GM18870 (cell line): ENCODE results near the gene BRIP1.
"Not testable (repeated sequence)": the region's sequence is repeated elsewhere in the genome, so short reads cannot be mapped to it uniquely, and the experiment has no call there.

Experiments used
- ATAC-seq: cut with Tn5 transposase; IDR thresholded peaks from one replicate; pipeline ENCODE4 v1.9.1; 2021; ENCODE audit warnings: moderate library complexity; ENCODE audit not compliant: unreplicated experiment

Gene BRIP1

DNA sequence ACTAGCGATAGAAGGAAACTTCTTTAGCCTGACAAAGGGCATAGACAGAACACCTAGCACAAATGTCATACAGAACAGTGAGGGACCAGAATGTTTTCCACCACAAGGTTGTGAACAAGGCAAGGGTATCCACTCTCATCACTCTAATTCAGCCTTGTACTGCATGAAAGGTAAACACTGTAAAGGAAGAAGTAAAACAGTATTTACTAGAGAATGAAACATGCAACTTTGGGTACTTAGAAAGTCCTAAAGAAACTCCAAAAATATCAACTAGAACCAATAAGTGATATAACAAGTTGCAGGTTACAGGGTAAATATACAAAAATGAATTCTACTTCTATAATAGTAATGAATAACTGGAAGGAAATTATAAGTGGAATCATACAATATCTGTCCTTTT, 32.2 kb downstream of the BRIP1 start:
- no peak for ATAC-seq

DNA sequence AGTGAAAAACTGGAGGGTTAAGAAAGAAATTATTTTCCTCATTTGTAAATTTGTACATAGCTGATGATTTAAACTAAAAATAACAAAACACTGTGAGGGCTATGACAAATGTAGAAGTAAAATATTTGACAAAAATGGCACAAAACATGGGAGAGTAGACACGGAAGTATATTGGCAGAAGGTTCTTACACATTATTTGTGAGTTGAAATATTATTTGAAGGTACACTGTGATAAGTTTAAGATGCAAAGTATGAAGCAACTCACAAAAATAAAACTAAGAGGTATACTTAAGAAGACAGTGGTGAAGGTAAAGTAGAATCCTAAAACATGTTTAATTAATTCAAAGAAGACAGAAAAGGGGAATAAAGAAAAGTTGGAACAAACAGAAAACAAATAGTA, 34.6 kb downstream of the BRIP1 start:
- no peak for ATAC-seq

- no peak for ATAC-seq
These were observed 35.5 kb downstream of the BRIP1 start for GRCh38 chr17:61827649-61828395.

- ATAC-seq = not testable (repeated sequence)
These were observed 36.5 kb downstream of the BRIP1 start for GRCh38 chr17:61826866-61827265.

DNA sequence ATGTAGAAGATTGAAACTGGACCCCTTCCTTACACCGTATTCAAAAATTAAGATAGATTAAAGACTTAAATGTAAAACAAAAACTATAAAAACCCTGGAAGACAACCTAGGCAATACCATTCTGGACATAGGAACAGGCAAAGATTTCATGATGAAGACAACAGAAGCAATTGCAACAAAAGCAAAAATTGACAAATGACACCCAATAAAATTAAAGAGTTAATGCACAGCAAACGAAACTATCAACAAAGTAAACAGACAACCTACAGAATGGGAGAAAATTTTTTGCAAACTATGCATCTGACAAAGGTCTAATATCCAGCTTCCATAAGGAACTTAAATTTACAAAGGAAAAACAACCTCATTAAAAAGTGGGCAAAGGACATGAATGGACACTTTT, 37.1 kb downstream of the BRIP1 start:
- not testable (repeated sequence) for ATAC-seq

DNA sequence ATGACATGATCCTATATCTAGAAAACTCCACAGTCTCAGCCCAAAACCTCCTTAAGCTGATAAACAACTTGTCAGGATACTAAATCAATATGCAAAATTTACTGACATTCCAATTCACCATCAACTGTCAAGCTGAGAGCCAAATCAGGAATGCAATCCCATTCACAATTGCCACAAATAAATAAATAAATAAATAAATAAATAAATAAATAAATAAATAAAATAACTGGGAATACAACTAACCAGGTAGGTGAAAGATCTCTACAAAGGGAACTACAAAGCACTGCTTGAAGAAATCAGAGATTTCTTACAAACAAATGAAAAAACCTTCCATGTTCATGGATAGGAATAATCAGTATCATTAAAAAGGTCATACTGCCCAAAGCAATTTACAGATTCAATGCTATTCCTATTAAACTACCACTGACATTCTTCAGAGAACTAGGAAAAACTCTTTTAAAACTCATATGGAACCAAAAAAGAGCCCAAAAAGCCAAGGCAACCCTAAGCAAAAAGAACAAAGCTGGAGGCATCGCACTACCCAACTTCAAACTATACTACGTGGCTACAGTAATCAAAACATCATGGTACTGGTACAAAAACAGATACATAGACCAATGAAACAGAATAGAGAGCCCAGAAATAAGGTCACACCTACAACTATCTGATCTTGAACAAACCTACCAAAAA, 37.7 kb downstream of the BRIP1 start:
- no peak for ATAC-seq

GRCh38 chr17:61822326-61823285, 40.7 kb downstream of the BRIP1 start:
- no peak for ATAC-seq

DNA sequence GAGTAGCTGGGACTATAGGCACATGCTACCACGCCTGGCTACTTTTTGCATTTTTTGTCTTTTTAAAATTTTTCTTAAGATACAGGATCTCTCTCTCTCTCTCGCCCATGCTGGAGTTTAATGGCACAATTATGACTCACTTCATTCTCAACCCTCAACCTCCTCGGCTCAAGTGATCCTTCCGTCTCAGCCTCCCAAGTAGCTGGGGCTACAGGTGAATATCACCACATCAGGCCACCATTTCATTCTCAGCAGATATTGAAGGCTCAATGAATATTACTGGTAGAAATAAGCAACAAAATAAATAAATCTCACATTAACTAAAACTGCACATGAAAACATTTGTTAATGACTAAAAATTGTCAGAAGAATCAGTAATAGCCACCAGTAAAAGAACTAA, 41.7 kb downstream of the BRIP1 start:
- no peak for ATAC-seq

DNA sequence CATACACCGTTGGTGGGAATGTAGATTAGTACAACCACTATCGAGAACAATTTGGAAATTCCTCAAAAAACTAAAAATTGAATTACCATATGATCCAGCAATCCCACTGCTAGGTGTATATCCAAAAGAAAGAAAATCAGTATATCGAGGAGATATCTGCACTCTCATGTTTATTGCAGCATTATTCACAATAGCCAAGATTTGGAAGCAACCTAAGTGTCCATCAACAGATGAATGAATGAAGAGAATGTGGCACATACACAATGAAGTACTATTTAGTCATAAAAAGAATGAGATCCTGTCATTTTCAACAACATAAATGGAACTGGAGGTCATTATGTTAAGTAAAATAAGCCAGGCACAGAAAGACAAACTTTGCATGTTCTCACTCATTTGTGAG, 44.1 kb downstream of the BRIP1 start:
- ATAC-seq = not testable (repeated sequence)

DNA sequence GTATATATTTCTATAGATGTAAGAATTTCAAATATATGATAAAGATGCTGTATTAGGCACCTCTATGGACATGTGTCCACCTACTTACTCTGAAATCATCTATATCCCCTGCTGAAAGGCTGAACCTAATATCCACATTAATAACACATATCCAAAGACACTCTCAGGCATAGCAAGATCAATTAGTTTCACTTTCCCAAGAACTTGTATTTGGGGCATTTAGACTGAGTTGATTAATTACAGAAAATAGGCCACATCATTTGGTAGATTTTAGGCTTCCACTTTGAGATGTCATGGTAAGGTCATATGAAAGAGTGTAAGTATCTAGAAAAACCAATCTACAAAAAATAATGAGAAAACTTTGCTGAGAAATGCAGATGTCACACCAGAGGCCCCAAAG, 45.1 kb downstream of the BRIP1 start:
- ATAC-seq = no peak

DNA sequence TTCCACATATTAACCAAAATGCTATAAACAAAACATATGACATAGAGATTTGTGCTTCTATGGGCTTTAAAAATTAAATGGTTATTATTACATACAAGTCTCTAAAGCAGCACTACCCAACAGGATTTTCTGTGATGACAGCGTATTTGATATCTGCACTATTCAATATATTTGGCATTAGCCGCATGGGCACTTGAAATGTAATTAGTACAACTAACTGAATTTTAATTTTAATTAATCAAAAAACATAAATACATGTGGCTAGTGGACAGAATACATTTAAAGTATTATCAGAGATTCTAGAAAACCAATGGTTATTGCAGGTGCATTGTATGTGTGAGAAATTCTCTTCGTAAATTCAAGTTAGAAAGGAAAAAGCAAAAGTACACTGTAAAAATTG, 45.9 kb downstream of the BRIP1 start:
- ATAC-seq = no peak

DNA sequence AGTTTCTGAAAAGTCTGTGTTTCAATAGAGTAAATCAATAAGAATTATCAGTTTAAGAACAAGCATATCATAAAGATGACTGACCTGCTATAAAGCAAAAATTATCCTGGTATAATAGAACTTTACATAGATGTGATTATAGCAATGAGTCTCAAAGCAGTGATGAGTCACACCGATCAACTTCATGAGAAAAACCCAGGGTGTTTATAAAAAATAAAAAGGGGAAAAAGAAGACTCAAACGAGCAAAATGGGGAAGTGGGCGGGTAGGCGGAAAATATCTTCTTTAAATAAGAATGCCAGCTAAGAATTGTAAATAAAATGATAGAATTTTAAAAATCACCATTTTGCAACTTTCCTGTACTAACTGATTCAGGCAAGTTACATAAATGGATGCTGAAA, 46.8 kb downstream of the BRIP1 start:
- ATAC-seq = no peak

DNA sequence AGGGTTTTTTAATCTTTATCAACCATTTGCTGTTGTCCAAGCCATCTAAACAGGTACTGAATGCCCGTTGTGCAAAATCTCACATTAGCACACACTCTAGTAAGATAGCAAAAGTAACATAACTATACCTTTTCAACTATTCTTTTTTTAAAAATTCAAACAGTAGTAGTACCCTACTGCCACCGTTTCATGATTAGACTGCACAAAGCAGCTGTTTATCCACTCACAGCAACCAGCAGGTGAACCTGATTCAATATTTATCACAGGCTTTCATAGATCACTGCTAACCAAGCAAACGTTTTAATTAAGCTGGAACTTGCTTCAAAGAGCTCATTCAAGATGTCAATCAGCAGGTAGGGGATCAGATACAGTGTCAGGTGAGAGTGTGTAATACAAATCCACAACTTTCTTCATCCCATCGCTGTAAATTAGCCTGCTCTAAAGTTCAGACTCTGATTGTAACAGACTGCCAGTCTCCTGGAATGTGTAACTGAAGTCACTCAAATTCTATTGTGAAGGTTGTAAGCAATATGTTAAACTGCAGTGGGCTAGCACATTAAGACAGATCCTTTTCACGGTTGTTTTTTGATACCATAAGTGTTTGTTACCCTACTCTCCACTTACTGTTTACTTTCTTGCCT, 47.3 kb downstream of the BRIP1 start:
- ATAC-seq = no peak

DNA sequence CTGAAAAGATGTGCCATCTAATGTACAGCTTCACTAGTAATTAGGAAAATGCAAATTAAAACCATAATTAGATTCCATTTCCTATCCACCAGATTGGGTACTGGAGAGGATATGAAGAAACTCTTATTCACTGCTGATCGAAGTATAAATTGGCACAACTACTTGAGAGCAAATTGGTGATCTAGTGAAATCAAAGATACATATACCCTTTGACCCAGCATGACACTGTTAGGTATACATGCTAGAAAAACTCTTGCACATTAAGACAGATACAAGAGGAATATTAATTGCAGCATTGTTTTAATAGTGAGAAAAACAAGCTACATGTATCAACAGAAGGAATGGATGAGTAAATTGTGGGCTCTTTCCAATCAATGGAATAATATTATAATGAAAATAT, 48.8 kb downstream of the BRIP1 start:
- no peak for ATAC-seq

DNA sequence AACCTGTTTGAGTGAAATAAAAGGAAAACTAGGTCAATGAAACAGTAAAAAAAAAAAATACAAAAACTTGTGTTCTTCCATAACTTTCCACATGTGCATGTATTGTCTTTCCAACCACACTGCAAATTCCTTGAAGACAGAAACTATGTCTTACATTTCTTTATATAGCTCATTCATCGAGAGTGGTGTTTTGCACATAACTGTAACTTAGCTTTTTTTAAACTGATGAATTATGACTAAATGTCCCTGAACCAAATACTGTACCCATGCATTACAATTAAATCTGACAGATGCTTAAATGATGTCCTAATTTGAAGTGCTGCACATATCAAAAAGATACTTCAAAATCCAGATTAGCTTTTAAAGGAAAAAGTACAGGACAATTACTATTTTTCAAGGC, 50.1 kb downstream of the BRIP1 start:
- no peak for ATAC-seq

- no peak for ATAC-seq
These were observed 50.6 kb downstream of the BRIP1 start for GRCh38 chr17:61812747-61813146.

- no peak for ATAC-seq
These were observed 53.4 kb downstream of the BRIP1 start for GRCh38 chr17:61809816-61810392.

GRCh38 chr17:61808442-61808841, 54.9 kb downstream of the BRIP1 start:
- no peak for ATAC-seq

GRCh38 chr17:61806936-61807335, 56.4 kb downstream of the BRIP1 start:
- no peak for ATAC-seq

DNA sequence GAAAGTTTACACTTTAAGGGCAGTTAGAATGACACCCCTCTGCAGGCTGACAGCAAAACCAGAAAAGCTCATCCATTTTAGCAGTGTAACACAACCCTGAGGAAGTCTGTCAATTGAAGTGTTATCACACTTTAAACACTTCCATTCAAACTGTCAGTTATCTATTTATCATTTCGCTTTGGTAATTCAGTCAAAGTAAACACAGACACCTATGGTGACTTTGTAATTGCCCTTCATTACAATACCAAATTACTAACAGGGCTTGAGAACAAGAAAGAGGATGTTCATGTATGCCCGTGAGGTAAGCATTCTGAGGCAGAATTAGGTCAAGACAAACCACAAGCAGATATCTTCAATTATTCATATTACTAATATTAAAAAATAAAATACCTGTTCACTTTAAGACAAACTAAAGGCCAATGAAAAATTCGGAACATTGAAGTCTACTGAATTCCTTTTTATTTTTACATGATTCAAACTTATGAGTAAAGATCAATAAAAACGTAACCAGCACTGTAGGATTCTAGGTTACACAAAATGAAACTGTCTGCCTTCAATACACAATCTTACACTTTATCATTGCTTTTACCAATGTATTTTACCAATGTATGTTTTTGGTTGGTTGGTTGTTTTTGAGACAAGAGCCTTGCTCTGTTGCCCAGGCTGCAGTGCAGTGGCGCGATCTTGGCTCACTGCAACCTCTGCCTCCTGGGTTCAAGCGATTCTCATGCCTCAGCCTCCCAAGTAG, 57.1 kb downstream of the BRIP1 start:
- no peak for ATAC-seq
